ENCODE results near the gene NES. TPM values are rescaled to one million over a fixed set of nuclear protein-coding genes. Genes with fewer than 3 reads are reported as not detected.
A peak's percentile ranks its signal among the peaks of the same experiment; 100 is the strongest.

The NES gene
- total and polyA plus RNA-seq, 2 of the 8 experiments (the other 6 are each of a cell fraction or from before 2014, with no cell fraction given) = 13.3 to 135 TPM

GRCh38 chr1:156689035-156689952, 12.1 kb upstream of the NES start (continued):
- TF ChIP-seq CHD7 (IDR thresholded peaks at IDR 0.05; ENCODE audit: insufficient replicate concordance, low read length) (no peak), YY1 (IDR thresholded peaks at IDR 0.05; ENCODE audit: low read depth, low read length) (0 out of 2 replicates have a peak, but pooled peaks have one; percentile 44), CBX8 (IDR thresholded peaks at IDR 0.05; ENCODE audit: borderline replicate concordance, low read depth, low read length) (no peak)
